ENCODE measurements around the gene C5orf24.
A peak's percentile ranks its signal among the peaks of the same experiment; 100 is the strongest.
"Not testable (repeated sequence)": the region's sequence is repeated elsewhere in the genome, so short reads cannot be mapped to it uniquely, and the experiment has no call there.

Gene C5orf24

GRCh38 chr5:134857401-134857800 lies 11.6 kb downstream of the C5orf24 start:
- DNase-seq (ENCODE audit: low spot score), result no peak

GRCh38 chr5:134864707-134865106 lies 18.9 kb downstream of the C5orf24 start:
- DNase-seq (ENCODE audit: low spot score), result no peak

GRCh38 chr5:134873494-134873893 lies 27.7 kb downstream of the C5orf24 start:
- DNase-seq (ENCODE audit: low spot score), result no peak

GRCh38 chr5:134873987-134874830 lies 28.4 kb downstream of the C5orf24 start, which contains the start of gene TXNDC15:
Gene TXNDC15 (plus strand): TSS chr5:134874371. CDS start chr5:134874428, 57 bp downstream.
- peak; percentile 85 for DNase-seq (ENCODE audit: low spot score)

GRCh38 chr5:134874831-134875655 lies 29.3 kb downstream of the C5orf24 start:
- peak; percentile 76 for DNase-seq (ENCODE audit: low spot score)

GRCh38 chr5:134877159-134877558 lies 31.4 kb downstream of the C5orf24 start:
- DNase-seq (ENCODE audit: low spot score), result no peak

DNA sequence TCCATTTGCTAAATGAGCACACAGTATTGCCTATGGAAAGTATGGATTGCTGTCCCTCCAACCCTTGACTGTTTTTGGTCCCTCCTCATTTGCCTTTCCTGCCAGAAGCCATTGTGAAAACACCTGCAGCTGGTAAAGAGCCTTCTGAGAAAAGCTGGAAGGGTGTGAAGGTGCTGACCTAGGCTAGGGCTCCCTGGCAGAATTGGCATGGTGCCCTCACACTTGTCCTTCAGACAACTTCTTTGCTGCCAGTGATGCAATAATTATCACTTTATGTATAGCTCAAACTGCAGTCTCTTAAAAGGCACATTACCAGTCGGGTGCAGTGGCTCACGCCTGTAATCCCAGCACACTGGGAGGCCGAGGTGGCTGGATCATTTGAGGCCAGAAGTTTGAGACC lies 32.6 kb downstream of the C5orf24 start:
- no peak for DNase-seq (ENCODE audit: low spot score)

DNA sequence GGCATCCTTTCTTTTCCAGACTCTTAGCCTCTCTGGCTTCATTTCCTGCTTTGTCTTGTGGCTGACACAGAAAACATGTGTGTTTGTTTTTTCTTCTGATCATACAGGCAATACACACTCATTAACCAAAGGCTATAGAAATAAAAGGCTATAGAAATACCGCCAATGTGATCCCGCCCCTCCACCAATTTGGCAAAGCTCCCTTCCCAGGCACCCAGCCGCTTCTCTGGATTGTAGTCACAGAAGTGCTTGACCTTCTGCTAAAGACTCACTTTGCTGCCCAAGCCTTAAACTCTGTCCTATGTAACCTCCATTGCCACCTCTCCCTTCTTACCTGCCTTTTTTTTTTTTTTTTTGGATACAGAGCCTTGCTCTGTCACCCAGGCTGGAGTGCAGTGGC lies 33.7 kb downstream of the C5orf24 start:
- DNase-seq (ENCODE audit: low spot score), result no peak

GRCh38 chr5:134880937-134881336 lies 35.2 kb downstream of the C5orf24 start:
- not testable (repeated sequence) for DNase-seq (ENCODE audit: low spot score)

- DNase-seq (ENCODE audit: low spot score), result not testable (repeated sequence)
Observed at GRCh38 chr5:134881711-134882110, 35.9 kb downstream of the C5orf24 start.

DNA sequence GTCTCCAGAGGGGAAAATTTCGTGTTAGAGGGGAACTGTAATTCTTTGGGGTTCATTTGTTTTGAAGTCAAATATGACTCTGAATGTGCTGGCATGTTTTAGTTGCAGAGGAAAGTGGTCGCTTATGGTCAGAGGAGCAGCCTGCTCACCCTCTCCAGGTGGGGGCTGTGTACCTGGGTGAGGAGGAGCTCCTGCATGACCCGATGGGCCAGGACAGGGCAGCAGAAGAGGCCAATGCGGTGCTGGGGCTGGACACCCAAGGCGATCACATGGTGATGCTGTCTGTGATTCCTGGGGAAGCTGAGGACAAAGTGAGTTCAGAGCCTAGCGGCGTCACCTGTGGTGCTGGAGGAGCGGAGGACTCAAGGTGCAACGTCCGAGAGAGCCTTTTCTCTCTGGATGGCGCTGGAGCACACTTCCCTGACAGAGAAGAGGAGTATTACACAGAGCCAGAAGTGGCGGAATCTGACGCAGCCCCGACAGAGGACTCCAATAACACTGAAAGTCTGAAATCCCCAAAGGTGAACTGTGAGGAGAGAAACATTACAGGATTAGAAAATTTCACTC lies 41.9 kb downstream of the C5orf24 start:
- no peak for DNase-seq (ENCODE audit: low spot score)

DNA sequence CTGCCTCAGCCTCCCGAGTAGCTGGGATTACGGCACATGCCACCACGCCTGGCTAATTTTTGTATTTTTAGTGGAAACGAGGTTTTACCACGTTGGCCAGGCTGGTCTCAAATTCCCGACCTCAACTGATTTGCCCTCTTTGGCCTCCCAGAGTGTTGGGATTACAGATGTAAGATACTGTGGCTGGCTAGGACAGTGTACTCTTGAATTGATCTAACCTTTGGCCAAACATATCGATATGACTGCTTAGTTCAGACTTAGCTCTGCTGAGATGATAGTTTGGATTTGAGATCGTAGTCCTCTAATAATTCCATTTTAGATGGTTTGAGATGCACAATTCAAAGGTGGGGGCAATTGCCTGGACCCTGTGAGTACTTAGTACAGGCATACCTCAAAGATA lies 43.6 kb downstream of the C5orf24 start:
- DNase-seq (ENCODE audit: low spot score), result no peak

GRCh38 chr5:134891473-134891872 lies 45.7 kb downstream of the C5orf24 start:
- DNase-seq (ENCODE audit: low spot score), result no peak

- no peak for DNase-seq (ENCODE audit: low spot score)
Observed at GRCh38 chr5:134892282-134892681, 46.5 kb downstream of the C5orf24 start.

DNA sequence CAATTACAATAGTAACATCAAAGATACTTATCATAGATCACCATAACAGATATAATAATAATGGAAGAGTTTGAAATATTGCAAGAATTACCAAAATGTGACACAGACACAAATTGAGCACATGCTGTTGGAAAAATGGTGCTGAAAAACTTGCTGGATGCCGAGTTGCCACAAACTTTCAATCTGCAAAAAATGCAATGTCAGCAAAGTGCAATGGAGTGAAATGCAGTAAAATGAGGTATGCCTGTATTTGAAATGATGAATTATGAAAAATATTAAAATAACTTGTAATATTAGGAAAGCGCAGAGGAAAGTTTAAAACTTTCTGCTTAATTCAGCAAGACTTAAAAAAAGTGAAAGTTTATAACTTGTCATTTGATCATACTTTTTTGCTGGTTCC lies 47.2 kb downstream of the C5orf24 start:
- DNase-seq (ENCODE audit: low spot score), result no peak

DNA sequence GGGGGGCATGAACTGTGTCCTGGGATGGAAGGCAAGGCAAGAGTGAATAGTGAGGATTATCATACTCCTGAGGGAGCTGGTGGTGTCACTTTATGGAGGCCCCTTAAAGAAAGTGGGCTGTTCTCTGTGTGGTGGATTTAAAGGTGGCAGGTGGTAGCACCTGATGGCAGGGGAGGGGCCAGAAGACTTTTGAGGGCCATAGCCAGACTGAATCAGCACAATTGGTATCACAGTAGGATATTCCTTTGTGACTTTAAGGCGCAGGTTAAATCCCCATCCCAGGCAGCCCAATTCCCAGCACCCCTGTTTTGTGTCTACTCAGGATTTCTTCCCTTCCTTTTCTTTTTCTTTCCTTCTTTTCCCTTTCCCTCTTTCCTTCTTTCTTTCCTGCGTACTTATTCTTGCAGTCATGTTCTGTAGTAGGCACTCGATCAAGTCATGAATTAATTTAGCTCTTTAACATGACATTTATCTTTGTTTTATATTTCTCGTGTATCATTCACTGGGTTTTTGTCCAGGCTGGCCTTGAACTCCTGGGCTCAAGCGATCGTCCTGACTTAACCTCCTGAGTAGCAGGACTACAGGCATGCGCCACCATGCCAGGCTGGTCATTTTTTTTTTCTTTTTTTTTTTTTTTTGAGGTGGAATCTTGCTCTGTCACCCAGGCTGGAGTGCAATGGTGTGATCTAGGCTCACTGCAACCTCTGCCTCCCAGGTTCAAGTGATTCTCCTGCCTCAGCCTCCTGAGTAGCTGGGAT lies 48.2 kb downstream of the C5orf24 start:
- no peak for DNase-seq (ENCODE audit: low spot score)

- DNase-seq (ENCODE audit: low spot score), result no peak
Observed at GRCh38 chr5:134902071-134902801, 56.5 kb downstream of the C5orf24 start.

DNA sequence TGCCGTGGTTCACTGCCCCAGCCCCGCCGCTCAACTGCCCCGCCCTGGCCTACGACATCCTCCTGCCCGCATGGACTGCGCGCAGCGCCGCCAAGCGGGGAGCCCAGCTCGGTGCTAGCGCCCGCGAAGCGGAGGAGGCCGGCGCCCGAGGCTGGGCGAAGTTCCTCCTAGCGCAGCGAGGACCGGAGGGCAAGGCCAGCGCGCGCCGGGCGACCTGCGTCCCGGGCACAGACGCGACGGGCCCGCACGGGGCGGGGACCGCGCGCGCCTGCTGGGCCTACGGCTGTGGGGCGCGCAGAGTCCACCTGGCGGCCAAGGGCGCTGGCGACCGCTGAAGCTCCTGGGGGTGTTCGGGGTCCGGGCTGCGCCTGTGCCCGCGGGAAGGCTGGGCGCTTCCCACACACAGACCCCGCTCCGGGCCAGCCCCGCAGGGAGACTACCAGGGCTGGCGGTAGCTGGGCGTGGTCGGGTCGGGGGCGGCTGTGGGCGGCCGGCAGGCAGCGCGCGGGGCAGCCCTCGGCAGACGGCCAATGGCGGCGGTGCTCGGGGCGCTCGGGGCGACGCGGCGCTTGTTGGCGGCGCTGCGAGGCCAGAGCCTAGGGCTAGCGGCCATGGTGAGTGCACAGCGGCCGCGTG lies 59.0 kb downstream of the C5orf24 start, which contains the start of gene PCBD2:
Gene PCBD2, plus strand, starts transcription at position 522 of the 636 bp plus-strand sequence. Its CDS starts 9 bp downstream, at position 531.
- peak; percentile 94 for DNase-seq (ENCODE audit: low spot score)

DNA sequence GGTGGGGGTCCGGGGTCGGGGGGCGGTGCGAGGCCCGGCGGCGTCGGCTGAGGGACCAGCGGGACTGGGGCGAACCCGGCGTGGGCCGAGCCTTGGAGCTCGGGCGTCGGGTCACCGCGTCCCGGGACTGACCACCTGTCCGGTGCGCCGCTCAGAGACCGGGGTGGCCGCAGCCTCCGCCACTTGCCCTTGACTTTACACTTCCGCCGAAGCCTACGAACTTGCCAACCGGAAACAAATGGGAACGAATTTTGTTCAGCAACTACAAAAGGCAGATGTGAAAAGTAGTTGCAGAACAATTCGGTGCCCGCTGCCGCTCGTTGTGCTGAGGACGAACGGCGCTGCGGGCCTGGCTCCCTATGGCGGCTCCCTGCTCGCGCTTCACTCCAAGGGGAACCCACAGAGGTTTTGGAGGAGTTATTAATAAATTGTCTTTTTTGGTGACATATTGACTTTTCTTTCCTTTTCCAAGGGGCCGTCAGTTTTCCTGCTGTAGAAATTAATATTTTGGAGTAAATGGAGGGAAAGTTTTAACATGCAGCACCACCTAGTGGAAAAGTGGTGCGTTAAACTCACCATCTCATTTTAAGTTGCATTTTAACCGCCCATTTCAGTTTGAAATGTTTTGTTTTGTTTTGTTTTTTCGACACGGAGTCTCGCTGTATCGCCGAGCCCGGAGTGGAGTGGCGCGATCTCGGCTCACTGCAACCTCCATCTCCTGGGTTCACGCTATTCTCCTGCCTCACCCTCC lies 59.7 kb downstream of the C5orf24 start:
- DNase-seq (ENCODE audit: low spot score), result peak; percentile 84

- DNase-seq (ENCODE audit: low spot score), result peak; percentile 92
Observed at GRCh38 chr5:134906811-134907210, 61.0 kb downstream of the C5orf24 start.
